Panc1 (cell line): ENCODE results near the gene SLC19A1. TPM values are rescaled to one million over a fixed set of nuclear protein-coding genes. Genes with fewer than 3 reads are reported as not detected.
A peak's percentile ranks its signal among the peaks of the same experiment; 100 is the strongest.

ENCODE experiments used
- ATAC-seq: fragments of 200-7000 bp; cut with Tn5 transposase; 2 replicates; pipeline ENCODE4 v1.9.1; 2020; ENCODE audit warnings: mild to moderate bottlenecking, moderate library complexity
- BruUV-seq: library from RNA; stranded (reverse); fragments of 400-500 nt; replicated peaks from 2 replicates; lab custom pipeline; 2021; lab: Mats Ljungman, UMichigan
- CTCF ChIA-PET: fragments of 300-600 bp; sonication (Branson Sonifier 250); formaldehyde crosslinking; loops from one replicate; lab custom pipeline; 2022; ENCODE audit warnings: antibody characterized with exemption; lab: Charles Lee
- POLR2A ChIA-PET: fragments of 300-600 bp; sonication (Branson Sonifier 250); formaldehyde crosslinking; loops from one replicate; lab custom pipeline; 2022; ENCODE audit warnings: antibody characterized with exemption; lab: Charles Lee
- DNase-seq: peaks from one replicate; pipeline ENCODE4 v3.0.0-alpha.2; 2010; ENCODE audit warnings: low read depth, low spot score
- H3K27ac ChIP-seq: 2 replicates; pipeline ENCODE4 v1.5.1; 2011; ENCODE audit warnings: mild to moderate bottlenecking, low read length, inconsistent platforms
- H3K27me3 ChIP-seq: fragments of 200-500 bp; sonication (Bioruptor generic); 2 replicates; pipeline ENCODE4 v1.6.0; 2014; ENCODE audit warnings: low read length, inconsistent platforms; ENCODE audit not compliant: control insufficient read depth, insufficient read depth
- H3K36me3 ChIP-seq: fragments of 200-500 bp; sonication (Bioruptor generic); 2 replicates; pipeline ENCODE4 v1.5.1; 2014; ENCODE audit warnings: inconsistent platforms, mild to moderate bottlenecking, low read length, moderate library complexity; ENCODE audit not compliant: control insufficient read depth, insufficient read depth
- H3K4me1 ChIP-seq: 2 replicates; pipeline ENCODE4 v1.5.1; 2011; ENCODE audit warnings: inconsistent platforms, mild to moderate bottlenecking, low read length, moderate library complexity; ENCODE audit not compliant: control insufficient read depth, insufficient read depth
- H3K4me3 ChIP-seq, 2 experiments: 2 replicates each; pipeline ENCODE4 v1.5.1; 2011 to 2012; ENCODE audit warnings: low read depth in 2 of 2, low read length in 2 of 2, mild to moderate bottlenecking in 2 of 2, inconsistent platforms in 1 of 2, moderate library complexity in 1 of 2
- H3K9me3 ChIP-seq: fragments of 200-500 bp; sonication (Bioruptor generic); 2 replicates; pipeline ENCODE4 v1.5.1; 2014; ENCODE audit warnings: low read depth, mild to moderate bottlenecking, inconsistent platforms, low read length, moderate library complexity; ENCODE audit not compliant: control insufficient read depth, insufficient read depth
- CTCF ChIP-seq: fragments of 450-650 bp; IDR thresholded peaks from 2 replicates; pipeline ENCODE4 v1.5.1; 2017; ENCODE audit warnings: mild to moderate bottlenecking
- POLR2AphosphoS5 ChIP-seq: IDR thresholded peaks from 2 replicates; pipeline ENCODE4 v1.6.1; 2012; ENCODE audit warnings: mild to moderate bottlenecking, low read depth, low read length, moderate library complexity
- SIN3A ChIP-seq: IDR thresholded peaks from 2 replicates; pipeline ENCODE4 v1.6.1; 2012; ENCODE audit warnings: low read depth, mild to moderate bottlenecking, low read length, moderate library complexity, borderline replicate concordance; ENCODE audit not compliant: insufficient read depth
- TCF7L2 ChIP-seq: IDR thresholded peaks from 2 replicates; pipeline ENCODE4 v1.6.1; 2011; ENCODE audit warnings: mild to moderate bottlenecking, low read depth, low read length, inconsistent platforms
- in situ Hi-C: cut with HindIII; loops from 2 replicates; pipeline ENCODE4 v1.10.0; 2016; ENCODE audit warnings: low sequenced_read_pairs, low pct_unique_long_range_greater_than_20kb
- intact Hi-C: fragments of 100-400 bp; cut with micrococcal nuclease; formaldehyde crosslinking; loops from one replicate; pipeline ENCODE4 v1.10.0; 2022; ENCODE audit not compliant: unreplicated experiment
- total RNA-seq: library from RNA; stranded (reverse); gene quantifications from one replicate; pipeline ENCODE4 v1.2.1, GENCODE V29; 2021; ENCODE audit not compliant: unreplicated experiment
- TF ChIP-seq, protein P1 (sequence below), 2 experiments: IDR thresholded peaks; 2 replicates each; pipeline ENCODE4 v1.6.1; 2011 to 2012; ENCODE audit warnings: low read depth in 2 of 2, control low read depth in 1 of 2, low read length in 1 of 2, mild to moderate bottlenecking in 1 of 2, moderate library complexity in 1 of 2; ENCODE audit not compliant: insufficient read depth in 1 of 2

The SLC19A1 gene
- total RNA-seq, 1 experiment from 2014 or later = 24.5 TPM

GRCh38 chr21:45472445-45473365 lies 69.5 kb downstream of the SLC19A1 start:
- ChIA-PET CTCF (no interaction called here), POLR2A (no interaction called here)
- DNase-seq = no peak
- ATAC-seq = no peak
- Histone ChIP-seq H3K9me3 (no peaks in the 10 kb centered on the region), H3K4me1 (peaks cover 40% of the 10 kb centered on the region), H3K27ac (peak overlapping the region; percentile 7; the same call in 1 of the 2 replicates), H3K4me3 (no peak overlapping the region), H3K36me3 (peaks cover 3% of the 10 kb centered on the region), H3K27me3 (no peaks in the 10 kb centered on the region)
- intact Hi-C loops = no loop called here
- in situ Hi-C loops = no loop called here
- no peak for TF ChIP-seq POLR2AphosphoS5
- TF ChIP-seq TCF7L2 = no peak
- no peak for TF ChIP-seq CTCF
- no peak for TF ChIP-seq SIN3A
- TF ChIP-seq, protein P1, sequence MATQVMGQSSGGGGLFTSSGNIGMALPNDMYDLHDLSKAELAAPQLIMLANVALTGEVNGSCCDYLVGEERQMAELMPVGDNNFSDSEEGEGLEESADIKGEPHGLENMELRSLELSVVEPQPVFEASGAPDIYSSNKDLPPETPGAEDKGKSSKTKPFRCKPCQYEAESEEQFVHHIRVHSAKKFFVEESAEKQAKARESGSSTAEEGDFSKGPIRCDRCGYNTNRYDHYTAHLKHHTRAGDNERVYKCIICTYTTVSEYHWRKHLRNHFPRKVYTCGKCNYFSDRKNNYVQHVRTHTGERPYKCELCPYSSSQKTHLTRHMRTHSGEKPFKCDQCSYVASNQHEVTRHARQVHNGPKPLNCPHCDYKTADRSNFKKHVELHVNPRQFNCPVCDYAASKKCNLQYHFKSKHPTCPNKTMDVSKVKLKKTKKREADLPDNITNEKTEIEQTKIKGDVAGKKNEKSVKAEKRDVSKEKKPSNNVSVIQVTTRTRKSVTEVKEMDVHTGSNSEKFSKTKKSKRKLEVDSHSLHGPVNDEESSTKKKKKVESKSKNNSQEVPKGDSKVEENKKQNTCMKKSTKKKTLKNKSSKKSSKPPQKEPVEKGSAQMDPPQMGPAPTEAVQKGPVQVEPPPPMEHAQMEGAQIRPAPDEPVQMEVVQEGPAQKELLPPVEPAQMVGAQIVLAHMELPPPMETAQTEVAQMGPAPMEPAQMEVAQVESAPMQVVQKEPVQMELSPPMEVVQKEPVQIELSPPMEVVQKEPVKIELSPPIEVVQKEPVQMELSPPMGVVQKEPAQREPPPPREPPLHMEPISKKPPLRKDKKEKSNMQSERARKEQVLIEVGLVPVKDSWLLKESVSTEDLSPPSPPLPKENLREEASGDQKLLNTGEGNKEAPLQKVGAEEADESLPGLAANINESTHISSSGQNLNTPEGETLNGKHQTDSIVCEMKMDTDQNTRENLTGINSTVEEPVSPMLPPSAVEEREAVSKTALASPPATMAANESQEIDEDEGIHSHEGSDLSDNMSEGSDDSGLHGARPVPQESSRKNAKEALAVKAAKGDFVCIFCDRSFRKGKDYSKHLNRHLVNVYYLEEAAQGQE (IDR thresholded peaks at IDR 0.05; ENCODE audit: insufficient read depth in 1 of 2, low read depth in 2 of 2, low read length in 1 of 2) = no peak
- BruUV-seq = no TSS peak

DNA sequence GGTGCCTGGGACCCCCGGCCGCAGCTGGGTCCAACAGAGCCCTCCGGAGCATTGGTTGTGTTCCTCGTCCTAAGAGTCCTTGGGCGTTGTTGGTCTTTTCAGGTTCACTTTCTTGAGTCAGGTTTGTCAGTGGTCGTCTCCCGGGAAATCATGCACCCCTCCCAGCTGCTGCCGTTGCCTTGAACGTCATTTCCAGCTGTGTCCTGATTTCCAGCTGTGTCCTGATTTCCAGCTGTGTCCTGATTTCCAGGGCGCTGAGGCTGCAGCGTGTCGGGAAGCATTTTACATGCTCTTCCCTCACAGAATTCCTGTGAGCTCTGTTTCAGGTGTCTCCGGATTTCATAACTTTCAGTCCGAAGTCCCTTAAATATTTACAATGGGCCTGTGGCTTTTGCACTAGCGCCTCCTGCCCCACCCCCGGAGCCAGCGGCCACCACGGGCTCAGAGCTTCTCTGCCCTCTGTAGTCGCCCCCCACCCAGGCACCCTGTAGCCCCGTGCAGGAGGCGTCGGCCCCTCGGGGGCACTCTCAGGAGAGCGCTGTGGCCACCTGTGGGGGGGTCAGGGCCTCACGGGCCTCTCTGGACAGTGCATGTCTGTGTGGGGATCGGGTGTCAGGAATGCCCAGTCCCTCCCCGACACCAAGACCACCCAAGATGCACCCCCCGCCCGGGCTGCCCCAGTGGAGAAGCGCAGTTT lies 70.6 kb downstream of the SLC19A1 start:
- H3K4me1 ChIP-seq = peaks cover 50% of the 10 kb centered on the region
- TF ChIP-seq TCF7L2 (no peak), SIN3A (no peak), CTCF (no peak), POLR2AphosphoS5 (no peak)
- TF ChIP-seq, protein P1 (IDR thresholded peaks at IDR 0.05; ENCODE audit: insufficient read depth in 1 of 2, low read depth in 2 of 2, low read length in 1 of 2) = no peak
- no peak for ATAC-seq
- no peaks in the 10 kb centered on the region for H3K27me3 ChIP-seq
- CTCF ChIA-PET = no interaction called here
- no peaks in the 10 kb centered on the region for H3K9me3 ChIP-seq
- intact Hi-C loops (no loop called here), in situ Hi-C loops (no loop called here)
- POLR2A ChIA-PET = no interaction called here
- no peak overlapping the region for H3K4me3 ChIP-seq
- H3K36me3 ChIP-seq = peaks cover 3% of the 10 kb centered on the region
- no peak for DNase-seq
- peak overlapping the region; percentile 90 for H3K27ac ChIP-seq
- no TSS peak for BruUV-seq
